HG02973 (cell line): ENCODE data around the gene COL3A1.

ENCODE experiments used
- ATAC-seq: cut with Tn5 transposase; IDR thresholded peaks from one replicate; pipeline ENCODE4 v1.9.1; 2021; ENCODE audit warnings: moderate library complexity; ENCODE audit not compliant: unreplicated experiment

COL3A1 gene

GRCh38 chr2:188975497-188976102 lies 1.4 kb downstream of the COL3A1 start:
- no peak for ATAC-seq

DNA sequence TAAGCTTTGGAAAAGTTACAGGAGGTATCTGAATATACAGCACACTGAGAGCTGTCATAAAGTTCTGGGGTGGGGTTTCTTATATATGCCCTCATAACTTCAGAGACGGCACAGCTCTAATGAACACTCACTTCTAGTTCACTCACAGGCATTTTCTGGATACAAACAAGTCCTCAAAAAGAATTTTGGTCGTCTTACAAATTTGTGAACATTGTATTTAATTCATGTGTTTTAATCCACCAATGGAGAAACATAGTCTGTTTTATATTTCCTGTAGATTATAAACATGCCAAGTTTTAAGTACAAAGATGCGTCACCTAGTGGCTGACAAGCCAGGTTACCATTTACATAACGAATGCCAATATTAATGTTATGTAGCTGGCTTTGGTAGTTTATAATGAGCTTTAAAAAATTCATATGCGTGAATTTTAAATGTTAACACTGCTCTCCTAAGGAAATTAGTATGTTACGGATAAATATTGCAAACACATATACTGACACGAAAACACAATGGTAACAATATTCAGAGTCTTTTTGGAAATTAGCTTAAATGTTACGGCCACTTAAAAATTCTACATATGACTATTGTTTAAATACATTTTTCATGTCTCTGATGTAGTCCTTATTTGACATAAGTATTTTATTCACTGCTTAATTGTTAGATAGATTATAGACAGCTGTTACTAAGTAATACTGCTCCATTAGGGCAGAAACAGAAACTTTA lies 2.5 kb downstream of the COL3A1 start:
- ATAC-seq, result no peak

DNA sequence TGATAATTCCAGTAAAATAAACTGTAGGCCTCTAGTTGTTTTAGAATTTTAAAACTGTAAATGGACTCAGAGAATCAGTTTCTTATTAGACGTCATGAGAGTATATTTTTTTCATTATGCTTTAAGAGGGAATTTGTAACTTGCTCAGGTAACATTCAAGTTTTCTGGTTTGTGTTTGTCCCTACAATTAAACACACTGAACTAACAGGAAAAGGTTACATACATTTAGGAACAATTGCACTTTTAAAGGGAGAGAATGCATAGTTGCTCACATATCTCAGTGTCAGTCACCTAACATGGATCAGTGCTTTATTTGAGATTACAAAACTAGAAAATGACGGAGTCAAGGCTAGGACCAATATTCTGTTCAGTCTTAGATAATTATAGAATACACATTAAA lies 3.1 kb downstream of the COL3A1 start:
- no peak for ATAC-seq

GRCh38 chr2:188978291-188979081 lies 4.3 kb downstream of the COL3A1 start:
- peak; percentile 90 for ATAC-seq

- no peak for ATAC-seq
Observed at GRCh38 chr2:188979187-188980114, 5.3 kb downstream of the COL3A1 start.

- ATAC-seq, result no peak
Observed at GRCh38 chr2:188983427-188984064, 9.4 kb downstream of the COL3A1 start.

GRCh38 chr2:188984065-188984491 lies 9.9 kb downstream of the COL3A1 start:
- no peak for ATAC-seq

DNA sequence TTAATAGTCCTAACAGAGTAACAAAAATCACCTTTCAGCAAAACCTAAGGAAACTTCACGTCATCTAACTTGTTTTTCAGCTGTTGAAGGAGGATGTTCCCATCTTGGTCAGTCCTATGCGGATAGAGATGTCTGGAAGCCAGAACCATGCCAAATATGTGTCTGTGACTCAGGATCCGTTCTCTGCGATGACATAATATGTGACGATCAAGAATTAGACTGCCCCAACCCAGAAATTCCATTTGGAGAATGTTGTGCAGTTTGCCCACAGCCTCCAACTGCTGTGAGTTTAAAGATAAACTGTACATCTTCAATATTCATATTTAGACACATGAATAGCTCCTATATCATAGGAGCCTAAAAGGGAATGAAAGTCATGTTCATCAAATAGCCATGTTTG lies 10.5 kb downstream of the COL3A1 start:
- ATAC-seq, result no peak

DNA sequence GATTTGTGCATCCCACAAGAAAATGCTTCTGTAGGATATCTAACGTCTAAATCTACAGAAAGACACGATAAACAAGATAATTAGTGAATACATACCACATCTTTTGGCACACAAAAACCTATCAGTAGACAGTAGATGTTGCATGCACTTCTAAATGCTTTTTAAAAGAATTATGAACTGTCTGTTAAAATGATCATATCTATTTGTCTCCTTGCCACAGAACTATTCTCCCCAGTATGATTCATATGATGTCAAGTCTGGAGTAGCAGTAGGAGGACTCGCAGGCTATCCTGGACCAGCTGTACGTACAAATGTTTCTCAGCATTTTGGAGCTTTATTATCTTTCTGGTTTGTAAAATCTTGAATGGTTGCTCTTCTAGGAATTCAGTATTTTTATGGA lies 12.7 kb downstream of the COL3A1 start:
- ATAC-seq, result no peak

GRCh38 chr2:188993247-188993646 lies 19.1 kb downstream of the COL3A1 start:
- ATAC-seq, result no peak

DNA sequence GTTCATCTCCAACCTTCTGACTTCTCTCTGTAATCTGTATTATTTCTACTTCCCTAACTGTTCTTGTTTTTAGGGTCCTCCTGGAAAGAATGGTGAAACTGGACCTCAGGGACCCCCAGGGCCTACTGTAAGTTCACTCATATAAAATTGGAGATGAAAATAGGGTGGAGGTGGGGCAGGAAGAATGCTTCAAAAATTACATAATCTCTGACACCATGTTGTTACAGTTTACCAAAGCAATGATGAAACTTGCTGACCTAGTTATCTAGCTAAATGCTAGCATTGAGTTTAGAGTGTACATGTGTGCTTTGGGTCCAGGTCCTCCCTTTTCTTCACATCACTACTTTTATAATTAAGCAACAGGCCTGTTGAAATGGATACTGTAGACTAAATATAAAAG lies 23.1 kb downstream of the COL3A1 start:
- ATAC-seq, result no peak

- ATAC-seq, result no peak
Observed at GRCh38 chr2:189000221-189000620, 26.0 kb downstream of the COL3A1 start.

GRCh38 chr2:189002079-189002478 lies 27.9 kb downstream of the COL3A1 start:
- ATAC-seq, result no peak

DNA sequence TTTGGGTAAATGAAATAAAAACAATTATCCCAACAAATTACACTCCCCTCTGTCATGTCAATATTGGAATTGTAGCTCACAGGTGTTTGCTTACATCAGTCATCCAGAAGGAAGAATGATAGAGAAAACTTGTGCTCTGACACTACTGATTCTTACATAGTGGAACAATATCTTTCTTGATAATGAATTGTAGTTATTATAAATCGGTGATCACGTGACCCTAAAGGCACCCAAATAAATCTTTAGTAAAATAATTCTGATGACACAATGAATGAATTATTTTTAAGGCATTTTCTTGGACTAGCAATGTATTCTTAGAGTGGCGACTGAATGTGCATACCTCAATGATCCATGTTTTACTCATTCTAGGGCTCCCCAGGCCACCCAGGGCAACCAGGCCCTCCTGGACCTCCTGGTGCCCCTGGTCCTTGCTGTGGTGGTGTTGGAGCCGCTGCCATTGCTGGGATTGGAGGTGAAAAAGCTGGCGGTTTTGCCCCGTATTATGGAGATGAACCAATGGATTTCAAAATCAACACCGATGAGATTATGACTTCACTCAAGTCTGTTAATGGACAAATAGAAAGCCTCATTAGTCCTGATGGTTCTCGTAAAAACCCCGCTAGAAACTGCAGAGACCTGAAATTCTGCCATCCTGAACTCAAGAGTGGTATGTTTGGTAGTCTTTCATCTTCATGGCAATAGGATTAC lies 34.5 kb downstream of the COL3A1 start:
- ATAC-seq, result no peak

- ATAC-seq, result no peak
Observed at GRCh38 chr2:189010536-189010935, 36.4 kb downstream of the COL3A1 start.

GRCh38 chr2:189012351-189012750 lies 38.2 kb downstream of the COL3A1 start:
- ATAC-seq, result no peak

DNA sequence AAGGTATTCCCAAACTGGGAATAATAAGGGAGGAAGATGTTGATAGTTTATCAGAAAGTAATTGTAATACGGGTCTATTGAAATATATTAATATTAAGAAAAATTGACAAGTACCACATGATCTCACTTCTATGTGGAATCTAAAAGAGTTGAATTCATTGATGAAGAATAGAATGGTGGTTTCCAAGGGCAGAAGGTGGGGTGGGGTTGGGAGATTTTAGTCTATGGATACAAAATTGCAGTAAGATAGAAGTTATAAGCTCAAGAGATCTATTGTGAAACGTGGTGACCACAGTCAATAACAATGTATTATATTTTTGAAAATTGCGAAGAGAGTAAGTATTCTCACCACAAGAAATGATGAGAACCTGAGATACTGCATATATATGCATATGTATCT lies 38.9 kb downstream of the COL3A1 start:
- no peak for ATAC-seq

GRCh38 chr2:189013671-189014448 lies 39.7 kb downstream of the COL3A1 start:
- no peak for ATAC-seq
